Fibroblast of mammary gland (primary cell): Measurements from ENCODE around the gene DAB2.

Experiments
- DNase-seq: peaks from one replicate; pipeline ENCODE4 v3.0.0-alpha.2; 2010; ENCODE audit warnings: low read depth
- H3K4me3 ChIP-seq: 2 replicates; pipeline ENCODE4 v1.5.1; 2011; ENCODE audit warnings: low read depth, mild to moderate bottlenecking, low read length, moderate library complexity; ENCODE audit not compliant: control insufficient read depth
- TF ChIP-seq, protein P1 (sequence below): conservative IDR thresholded peaks from 2 replicates; pipeline ENCODE4 v1.5.1; 2011; ENCODE audit warnings: low read depth, low read length, inconsistent platforms; ENCODE audit not compliant: control insufficient read depth, insufficient read depth

DAB2 gene

DNA sequence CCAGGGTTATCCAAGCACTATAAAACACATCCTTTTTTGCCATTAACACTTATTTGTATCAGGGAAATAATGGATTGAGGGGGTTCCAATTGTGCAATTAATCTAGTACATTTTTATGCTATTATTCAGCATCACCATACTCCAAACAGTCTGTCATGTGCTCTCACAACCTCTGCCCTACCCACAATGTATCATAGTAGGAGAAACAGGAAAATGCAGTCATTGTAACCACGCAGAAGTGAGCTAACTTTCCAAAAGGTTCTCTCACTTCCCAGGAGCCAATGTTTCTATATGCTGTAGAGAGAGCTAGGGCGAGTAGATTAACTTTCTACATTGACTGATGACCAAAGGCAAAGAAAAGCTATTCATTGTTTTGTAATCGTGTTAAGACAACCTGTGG, 29.8 kb downstream of the DAB2 start:
- TF ChIP-seq, protein P1, sequence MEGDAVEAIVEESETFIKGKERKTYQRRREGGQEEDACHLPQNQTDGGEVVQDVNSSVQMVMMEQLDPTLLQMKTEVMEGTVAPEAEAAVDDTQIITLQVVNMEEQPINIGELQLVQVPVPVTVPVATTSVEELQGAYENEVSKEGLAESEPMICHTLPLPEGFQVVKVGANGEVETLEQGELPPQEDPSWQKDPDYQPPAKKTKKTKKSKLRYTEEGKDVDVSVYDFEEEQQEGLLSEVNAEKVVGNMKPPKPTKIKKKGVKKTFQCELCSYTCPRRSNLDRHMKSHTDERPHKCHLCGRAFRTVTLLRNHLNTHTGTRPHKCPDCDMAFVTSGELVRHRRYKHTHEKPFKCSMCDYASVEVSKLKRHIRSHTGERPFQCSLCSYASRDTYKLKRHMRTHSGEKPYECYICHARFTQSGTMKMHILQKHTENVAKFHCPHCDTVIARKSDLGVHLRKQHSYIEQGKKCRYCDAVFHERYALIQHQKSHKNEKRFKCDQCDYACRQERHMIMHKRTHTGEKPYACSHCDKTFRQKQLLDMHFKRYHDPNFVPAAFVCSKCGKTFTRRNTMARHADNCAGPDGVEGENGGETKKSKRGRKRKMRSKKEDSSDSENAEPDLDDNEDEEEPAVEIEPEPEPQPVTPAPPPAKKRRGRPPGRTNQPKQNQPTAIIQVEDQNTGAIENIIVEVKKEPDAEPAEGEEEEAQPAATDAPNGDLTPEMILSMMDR = no peak
- peak; percentile 92 for DNase-seq
- H3K4me3 ChIP-seq = no peak overlapping the region

DNA sequence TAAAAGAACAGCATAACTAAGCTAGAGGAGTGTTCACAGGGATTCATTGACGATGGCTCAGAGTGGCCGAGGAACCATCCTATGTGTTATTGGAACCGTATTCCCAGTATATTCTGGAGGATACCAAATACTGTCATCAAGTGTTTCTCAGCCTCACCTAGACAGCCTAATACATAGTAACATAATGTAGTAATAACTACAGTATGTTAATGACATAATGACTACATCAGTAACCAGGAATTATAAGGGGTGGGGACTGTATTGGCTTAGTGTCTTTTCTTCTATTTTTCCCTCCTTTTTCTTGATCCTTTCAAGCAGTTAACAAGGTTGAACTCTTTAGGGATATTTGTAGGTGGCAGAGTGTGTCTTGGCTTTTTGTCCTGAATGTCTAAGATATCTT, 33.8 kb downstream of the DAB2 start:
- DNase-seq = no peak

DNA sequence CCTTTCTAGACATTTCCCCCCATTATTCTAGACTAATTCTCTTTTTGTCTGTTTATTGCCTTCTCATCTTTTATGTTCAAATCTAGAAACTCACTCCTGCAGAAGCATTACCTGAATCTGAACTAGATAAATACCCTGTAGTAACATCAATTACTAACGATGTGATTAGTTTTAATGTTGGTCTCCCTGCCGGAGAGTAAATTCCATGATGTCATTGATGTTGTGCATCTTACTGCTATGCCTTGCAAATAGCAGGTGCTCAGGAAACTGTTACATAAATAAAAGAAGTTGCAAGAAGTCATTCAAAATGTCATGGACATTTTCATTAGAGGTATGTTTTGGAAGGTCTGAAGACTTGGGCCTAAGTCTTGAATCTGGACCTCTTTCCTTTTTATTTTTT, 37.5 kb downstream of the DAB2 start:
- TF ChIP-seq, protein P1 = no peak
- H3K4me3 ChIP-seq = no peak overlapping the region
- DNase-seq = no peak

More for the DNA sequence above, 33.8 kb downstream of the DAB2 start:
- H3K4me3 ChIP-seq = no peak overlapping the region
- TF ChIP-seq, protein P1 = no peak

DNA sequence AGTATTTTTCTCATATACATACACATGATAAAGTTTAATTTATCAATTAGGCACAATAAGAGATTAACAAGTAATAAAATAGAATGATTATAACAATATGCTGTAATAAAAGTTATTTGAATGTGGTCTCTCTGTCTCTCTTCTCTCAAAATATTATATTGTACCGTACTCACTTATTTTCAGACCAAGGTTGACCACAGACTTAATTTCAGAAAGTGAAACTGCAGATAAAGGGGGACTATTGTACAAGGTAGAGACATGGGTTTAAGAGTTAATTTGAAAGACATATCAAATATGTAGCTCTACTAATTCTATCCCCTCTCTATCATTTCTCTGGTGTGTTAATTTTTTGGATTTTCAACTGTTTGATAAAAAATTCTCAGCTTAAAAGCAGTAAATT, 40.5 kb downstream of the DAB2 start:
- DNase-seq = no peak
- no peak overlapping the region for H3K4me3 ChIP-seq
- TF ChIP-seq, protein P1 = no peak

DNA sequence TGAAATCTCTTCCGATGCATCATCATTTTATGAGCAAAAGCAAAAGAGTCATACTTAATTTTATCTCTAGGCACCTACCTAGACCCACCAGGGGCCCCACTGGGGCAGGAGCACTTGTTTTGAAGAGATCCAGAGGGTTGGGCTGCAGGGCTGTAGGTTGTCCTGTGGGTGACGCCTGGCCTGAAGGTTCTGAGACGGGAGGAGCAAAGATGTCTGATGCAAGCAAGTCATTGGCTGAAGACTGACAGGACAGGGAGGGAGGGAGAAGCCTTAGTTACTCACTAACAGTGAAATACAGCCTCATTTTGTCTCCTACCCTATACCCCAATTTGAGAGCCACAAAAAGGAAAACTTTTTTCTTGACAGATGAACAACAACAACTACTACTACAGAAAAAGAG, 43.4 kb downstream of the DAB2 start:
- DNase-seq = no peak
- TF ChIP-seq, protein P1 = no peak

DNA sequence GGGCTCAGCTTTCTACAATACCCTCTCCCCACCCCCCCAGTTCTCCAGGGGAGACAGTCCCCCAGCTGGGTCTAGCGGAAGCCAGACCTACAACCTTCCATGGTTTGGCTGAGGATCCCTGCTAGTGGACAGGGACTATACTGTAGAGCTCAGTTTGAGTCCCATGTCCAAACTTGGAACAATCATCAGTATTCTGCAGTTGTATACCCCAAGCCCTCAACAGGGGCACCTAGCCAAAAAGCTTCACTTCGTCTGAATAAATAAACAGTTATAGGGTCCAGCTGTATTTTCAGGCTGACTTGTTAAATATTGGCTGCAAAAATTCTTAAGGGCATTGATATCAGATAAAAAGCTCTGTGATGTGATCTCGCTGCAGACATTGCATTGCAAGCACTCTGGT, 45.1 kb downstream of the DAB2 start:
- TF ChIP-seq, protein P1 = no peak
- H3K4me3 ChIP-seq = no peak overlapping the region
- DNase-seq = no peak

More for the DNA sequence above, 43.4 kb downstream of the DAB2 start:
- no peak overlapping the region for H3K4me3 ChIP-seq

DNA sequence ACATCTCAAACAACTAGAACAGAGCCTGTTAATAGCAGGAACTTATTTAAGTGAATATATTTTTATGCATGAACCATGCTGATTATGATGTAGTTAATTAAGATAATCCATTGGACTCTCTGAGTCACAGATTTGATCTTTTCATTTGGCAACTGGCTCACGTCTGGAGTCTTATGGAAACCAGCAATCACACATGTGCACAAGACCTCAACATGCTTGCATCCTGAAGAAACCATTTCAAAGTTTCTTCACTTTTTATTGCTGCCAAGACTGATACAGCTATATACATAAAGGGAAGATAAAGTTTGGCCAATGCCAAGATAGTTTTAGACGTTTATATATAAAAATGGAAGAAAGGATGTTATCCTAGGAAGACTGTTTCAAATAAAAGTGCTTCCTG, 47.2 kb downstream of the DAB2 start:
- TF ChIP-seq, protein P1 = no peak
- no peak overlapping the region for H3K4me3 ChIP-seq
- no peak for DNase-seq
